Left ventricle myocardium inferior (tissue), 1 donor: ENCODE measurements around the gene FBXO3. TPM values are rescaled to one million over a fixed set of nuclear protein-coding genes. Genes with fewer than 3 reads are reported as not detected.

ENCODE experiments used
- DNase-seq: peaks from one replicate; pipeline ENCODE4 v3.0.0-alpha.2; 2020
- H3K27ac ChIP-seq: fragments of 200-600 bp; replicated peaks from 2 replicates; pipeline ENCODE4 v1.8.0; 2021
- H3K27me3 ChIP-seq: fragments of 200-600 bp; 2 replicates; pipeline ENCODE4 v1.8.0; 2021; ENCODE audit warnings: low read depth
- H3K36me3 ChIP-seq: fragments of 200-600 bp; 2 replicates; pipeline ENCODE4 v1.8.0; 2021
- H3K4me1 ChIP-seq: fragments of 200-600 bp; 2 replicates; pipeline ENCODE4 v1.8.0; 2021
- H3K4me3 ChIP-seq: fragments of 200-600 bp; 2 replicates; pipeline ENCODE4 v1.8.0; 2021; ENCODE audit warnings: mild to moderate bottlenecking, moderate library complexity
- H3K9me3 ChIP-seq: fragments of 200-600 bp; replicated peaks from 2 replicates; pipeline ENCODE4 v1.8.0; 2021
- intact Hi-C: fragments of 100-400 bp; cut with micrococcal nuclease; formaldehyde crosslinking; loops from one replicate; pipeline ENCODE4 v1.11.0; 2022
- total RNA-seq: library from RNA; stranded (reverse); fragmentation: NEBNext Ultra II Directional; extraction: Animal tissue kit (Norgen Biotek cat#: 25700); gene quantifications from one replicate; pipeline ENCODE4 v1.2.1, GENCODE V29; 2021
- TF ChIP-seq, protein P1 (sequence below): fragments of 200-600 bp; IDR thresholded peaks from 2 replicates; pipeline ENCODE4 v1.8.0; 2021; ENCODE audit warnings: antibody characterized with exemption, mild to moderate bottlenecking, borderline replicate concordance
- donor health status: DM: no; HTN: yes; CAD: no; lungs with severe emphysema.

The FBXO3 gene
- total RNA-seq, 1 donor from 2014 or later = 49.8 TPM

DNA sequence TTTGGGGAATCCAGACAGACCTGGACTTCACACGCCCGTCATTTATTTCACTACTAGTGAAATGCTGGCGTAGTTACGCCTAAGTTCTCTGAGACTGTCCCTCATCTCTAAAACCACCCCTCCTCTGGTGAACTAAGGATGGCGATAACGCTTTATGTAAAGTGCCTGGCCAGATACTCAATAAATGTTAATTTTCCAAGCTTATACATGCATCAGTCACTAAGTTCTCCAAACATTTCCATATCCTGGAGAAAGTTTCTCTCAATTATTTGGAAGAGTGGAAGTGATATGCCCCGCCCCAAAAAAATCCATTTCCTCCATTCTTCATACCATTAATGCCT, 1.1 kb upstream of the FBXO3 start:
- peak overlapping the region; percentile 92 for H3K27ac ChIP-seq
- intact Hi-C loops = no loop called here
- H3K4me3 ChIP-seq = peak overlapping the region; percentile 96

DNA sequence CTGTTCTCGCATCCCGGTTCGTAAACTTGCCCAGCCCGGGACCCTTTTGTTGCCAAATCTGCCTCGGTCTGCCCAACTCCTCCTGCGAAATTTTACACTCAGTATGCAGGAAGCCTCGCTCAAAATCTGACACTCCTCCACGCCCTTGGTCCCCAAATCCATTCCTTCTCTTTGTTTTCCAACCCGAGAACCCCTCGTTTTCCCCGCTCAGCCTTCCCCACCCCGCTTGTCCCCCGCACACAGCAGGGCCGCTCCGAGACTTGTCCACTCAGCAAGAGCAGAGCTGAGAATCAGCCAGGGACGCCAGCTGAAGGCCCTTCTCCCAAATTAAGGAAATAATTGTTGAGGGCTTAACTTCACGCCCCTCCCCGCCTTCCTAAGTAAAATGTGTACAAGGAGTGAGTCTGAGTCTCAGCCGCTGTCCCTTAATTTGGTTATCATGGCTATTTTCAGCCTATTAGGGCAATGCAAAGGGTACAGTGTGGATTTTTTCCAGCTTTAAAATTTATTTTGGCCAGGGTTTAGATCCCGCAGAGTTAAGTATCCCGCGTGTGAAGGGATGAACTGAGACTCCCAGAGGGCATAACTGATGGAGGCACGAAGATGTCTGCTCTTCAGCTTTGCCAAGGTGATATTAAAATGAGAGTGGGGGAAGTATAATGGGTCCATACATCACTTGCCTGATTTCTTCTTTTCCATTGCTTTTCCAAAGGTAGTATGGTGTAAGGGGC, 581 bp upstream of the FBXO3 start:
- Histone ChIP-seq H3K36me3 (peaks cover 5% of the 10 kb centered on the region), H3K27me3 (no peaks in the 10 kb centered on the region), H3K9me3 (no peaks in the 10 kb centered on the region), H3K27ac (peak overlapping the region; percentile 92), H3K4me1 (peaks cover 75% of the 10 kb centered on the region), H3K4me3 (peak overlapping the region; percentile 96)
- peak; percentile 45 for DNase-seq
- TF ChIP-seq, protein P1, sequence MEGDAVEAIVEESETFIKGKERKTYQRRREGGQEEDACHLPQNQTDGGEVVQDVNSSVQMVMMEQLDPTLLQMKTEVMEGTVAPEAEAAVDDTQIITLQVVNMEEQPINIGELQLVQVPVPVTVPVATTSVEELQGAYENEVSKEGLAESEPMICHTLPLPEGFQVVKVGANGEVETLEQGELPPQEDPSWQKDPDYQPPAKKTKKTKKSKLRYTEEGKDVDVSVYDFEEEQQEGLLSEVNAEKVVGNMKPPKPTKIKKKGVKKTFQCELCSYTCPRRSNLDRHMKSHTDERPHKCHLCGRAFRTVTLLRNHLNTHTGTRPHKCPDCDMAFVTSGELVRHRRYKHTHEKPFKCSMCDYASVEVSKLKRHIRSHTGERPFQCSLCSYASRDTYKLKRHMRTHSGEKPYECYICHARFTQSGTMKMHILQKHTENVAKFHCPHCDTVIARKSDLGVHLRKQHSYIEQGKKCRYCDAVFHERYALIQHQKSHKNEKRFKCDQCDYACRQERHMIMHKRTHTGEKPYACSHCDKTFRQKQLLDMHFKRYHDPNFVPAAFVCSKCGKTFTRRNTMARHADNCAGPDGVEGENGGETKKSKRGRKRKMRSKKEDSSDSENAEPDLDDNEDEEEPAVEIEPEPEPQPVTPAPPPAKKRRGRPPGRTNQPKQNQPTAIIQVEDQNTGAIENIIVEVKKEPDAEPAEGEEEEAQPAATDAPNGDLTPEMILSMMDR = no peak
- intact Hi-C loops = no loop called here

More for the DNA sequence above, 1.1 kb upstream of the FBXO3 start:
- peaks cover 78% of the 10 kb centered on the region for H3K4me1 ChIP-seq
- H3K36me3 ChIP-seq = peaks cover 2% of the 10 kb centered on the region
- TF ChIP-seq, protein P1 = no peak
- H3K9me3 ChIP-seq = no peaks in the 10 kb centered on the region
- DNase-seq = no peak
- H3K27me3 ChIP-seq = no peaks in the 10 kb centered on the region

DNA sequence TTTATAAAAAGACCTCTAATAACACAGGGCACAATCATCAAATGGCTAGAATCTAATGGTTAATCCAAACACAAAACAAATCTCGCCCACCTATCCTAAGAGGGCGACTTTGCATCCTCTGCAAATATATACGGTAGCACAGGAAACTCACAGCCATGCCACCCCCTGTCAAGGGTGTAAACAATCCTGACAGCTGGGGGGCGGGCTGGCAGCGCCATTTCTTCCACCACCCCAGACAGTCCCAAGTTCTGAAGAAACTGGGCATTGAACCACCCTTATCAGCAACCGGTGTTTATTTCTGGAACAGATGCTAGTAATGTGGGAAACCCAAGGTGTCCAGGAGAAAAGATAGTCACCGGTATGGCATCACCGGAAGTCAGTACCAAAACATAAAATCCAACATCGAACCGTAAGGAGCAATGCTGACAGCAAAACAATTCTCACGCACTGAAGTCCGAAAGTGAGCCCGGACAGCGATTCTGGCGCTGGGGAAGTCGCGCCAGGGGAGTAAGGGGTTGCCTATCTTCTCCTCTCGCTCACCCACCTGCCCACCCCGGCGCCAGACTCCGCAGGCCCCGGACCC, 825 bp downstream of the FBXO3 start:
- peak overlapping the region; percentile 92 for H3K27ac ChIP-seq
- H3K36me3 ChIP-seq = peaks cover 10% of the 10 kb centered on the region
- peaks cover 61% of the 10 kb centered on the region for H3K4me1 ChIP-seq
- TF ChIP-seq, protein P1 = no peak
- peak overlapping the region; percentile 96 for H3K4me3 ChIP-seq
- H3K27me3 ChIP-seq = no peaks in the 10 kb centered on the region
- no peak for DNase-seq
- intact Hi-C loops = no loop called here
- no peaks in the 10 kb centered on the region for H3K9me3 ChIP-seq

DNA sequence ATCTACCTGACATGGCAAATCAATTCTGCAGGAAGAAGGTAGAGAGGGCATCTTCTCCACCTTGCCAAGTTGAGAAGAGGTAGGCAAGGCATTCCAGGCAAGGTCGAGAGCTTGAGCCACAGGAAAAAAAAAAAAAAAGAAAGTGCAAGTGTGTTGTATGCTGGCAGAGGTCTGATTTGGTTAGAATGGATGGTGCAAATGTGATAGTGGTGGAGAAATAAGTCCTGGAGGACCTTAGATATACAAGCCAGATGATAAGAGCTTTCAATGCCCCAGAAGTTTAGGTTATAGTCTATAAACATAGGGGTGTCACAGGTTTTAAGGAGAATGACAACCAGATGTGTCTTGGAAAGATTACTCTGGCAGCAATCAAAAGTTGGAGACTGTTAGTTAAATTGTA, 1.4 kb downstream of the FBXO3 start:
- intact Hi-C loops = no loop called here
- Histone ChIP-seq H3K36me3 (peaks cover 16% of the 10 kb centered on the region), H3K4me1 (peaks cover 56% of the 10 kb centered on the region), H3K9me3 (no peaks in the 10 kb centered on the region), H3K4me3 (peak overlapping the region; percentile 96), H3K27ac (no peak overlapping the region), H3K27me3 (no peaks in the 10 kb centered on the region)
- TF ChIP-seq, protein P1 = no peak
- no peak for DNase-seq

DNA sequence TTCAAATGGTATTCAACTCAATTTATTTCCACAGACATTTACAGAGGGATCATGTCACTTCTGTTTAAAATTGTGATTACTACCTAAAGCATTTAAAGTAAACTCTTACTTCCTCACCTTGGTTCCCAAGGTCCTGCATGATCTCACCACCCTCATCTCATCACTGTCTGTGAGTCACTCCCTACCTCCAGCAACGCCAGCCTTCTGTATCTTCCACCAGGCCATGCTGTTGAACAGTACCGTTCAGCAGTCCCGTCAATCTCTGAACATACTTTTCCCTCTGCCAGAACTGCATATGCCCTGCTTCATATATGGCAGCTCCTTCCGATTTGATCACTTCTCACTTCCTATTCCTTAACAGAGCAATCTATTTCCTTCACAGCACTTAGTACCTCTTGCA, 2.0 kb downstream of the FBXO3 start:
- Histone ChIP-seq H3K4me3 (peak overlapping the region; percentile 96), H3K4me1 (peaks cover 56% of the 10 kb centered on the region), H3K27me3 (no peaks in the 10 kb centered on the region), H3K27ac (no peak overlapping the region), H3K9me3 (no peaks in the 10 kb centered on the region), H3K36me3 (peaks cover 22% of the 10 kb centered on the region)
- TF ChIP-seq, protein P1 = no peak
- DNase-seq = no peak
- intact Hi-C loops = no loop called here
